Astrocyte of the hippocampus (primary cell): ENCODE data around the gene NME7.
A peak's percentile ranks its signal among the peaks of the same experiment; 100 is the strongest.
"Not testable (repeated sequence)": the region's sequence is repeated elsewhere in the genome, so short reads cannot be mapped to it uniquely, and the experiment has no call there.

Source experiments
- DNase-seq: peaks from one replicate; pipeline ENCODE4 v3.0.0; 2011; ENCODE audit warnings: low read depth, low spot score

Gene NME7

GRCh38 chr1:169342096-169342495 lies 25.5 kb downstream of the NME7 start:
- DNase-seq: not testable (repeated sequence)

- no peak for DNase-seq
These were observed 26.7 kb downstream of the NME7 start for GRCh38 chr1:169340882-169341281.

- no peak for DNase-seq
These were observed 27.8 kb downstream of the NME7 start for GRCh38 chr1:169339773-169340172.

GRCh38 chr1:169338617-169339016 lies 29.0 kb downstream of the NME7 start:
- DNase-seq: no peak

GRCh38 chr1:169336947-169337715 lies 30.5 kb downstream of the NME7 start:
- DNase-seq: not testable (repeated sequence)

GRCh38 chr1:169334727-169335126 lies 32.9 kb downstream of the NME7 start:
- not testable (repeated sequence) for DNase-seq

GRCh38 chr1:169330927-169331326 lies 36.7 kb downstream of the NME7 start:
- no peak for DNase-seq

- no peak for DNase-seq
These were observed 38.2 kb downstream of the NME7 start for GRCh38 chr1:169329383-169329782.

- no peak for DNase-seq
These were observed 39.7 kb downstream of the NME7 start for GRCh38 chr1:169327875-169328274.

GRCh38 chr1:169326956-169327268 lies 40.7 kb downstream of the NME7 start:
- peak; percentile 20 for DNase-seq

- no peak for DNase-seq
These were observed 41.2 kb downstream of the NME7 start for GRCh38 chr1:169326261-169326955.

- no peak for DNase-seq
These were observed 42.5 kb downstream of the NME7 start for GRCh38 chr1:169325117-169325516.

- no peak for DNase-seq
These were observed 45.5 kb downstream of the NME7 start for GRCh38 chr1:169322138-169322537.

- no peak for DNase-seq
These were observed 46.1 kb downstream of the NME7 start for GRCh38 chr1:169321539-169321938.

- no peak for DNase-seq
These were observed 48.9 kb downstream of the NME7 start for GRCh38 chr1:169318536-169319244.

GRCh38 chr1:169316556-169316955 lies 51.0 kb downstream of the NME7 start:
- DNase-seq: no peak

GRCh38 chr1:169312084-169312954 lies 55.3 kb downstream of the NME7 start:
- DNase-seq: peak; percentile 93

GRCh38 chr1:169309178-169310166 lies 58.1 kb downstream of the NME7 start:
- no peak for DNase-seq

GRCh38 chr1:169308313-169309039 lies 59.1 kb downstream of the NME7 start:
- DNase-seq: no peak

GRCh38 chr1:169307176-169307575 lies 60.4 kb downstream of the NME7 start:
- DNase-seq: no peak
